ENCODE data around the gene KLK8. TPM values are rescaled to one million over a fixed set of nuclear protein-coding genes. Genes with fewer than 3 reads are reported as not detected.

Gene KLK8
- total RNA-seq, 1 donor from 2014 or later, result not detected

GRCh38 chr19:50980208-50980607 is 21.2 kb downstream of the KLK8 start:
- H3K27me3 Mint-ChIP-seq (ENCODE audit: unreplicated experiment), result no peaks in the 10 kb centered on the region
- TF ChIP-seq CTCF (IDR thresholded peaks at IDR 0.05), result no peak
- DNase-seq (ENCODE audit: extremely low spot score, unreplicated experiment), result no peak
- H3K4me1 Mint-ChIP-seq (ENCODE audit: unreplicated experiment), result no peaks in the 10 kb centered on the region
- no peaks in the 10 kb centered on the region for H3K9me3 Mint-ChIP-seq (ENCODE audit: unreplicated experiment)
- H3K36me3 Mint-ChIP-seq (ENCODE audit: unreplicated experiment), result no peaks in the 10 kb centered on the region
- H3K4me3 Mint-ChIP-seq (ENCODE audit: unreplicated experiment), result no peak overlapping the region
- no peak overlapping the region for H3K27ac Mint-ChIP-seq (ENCODE audit: unreplicated experiment)

- H3K9me3 Mint-ChIP-seq (ENCODE audit: unreplicated experiment), result no peaks in the 10 kb centered on the region
- no peaks in the 10 kb centered on the region for H3K27me3 Mint-ChIP-seq (ENCODE audit: unreplicated experiment)
- no peak for TF ChIP-seq CTCF (IDR thresholded peaks at IDR 0.05)
- no peaks in the 10 kb centered on the region for H3K36me3 Mint-ChIP-seq (ENCODE audit: unreplicated experiment)
- H3K4me3 Mint-ChIP-seq (ENCODE audit: unreplicated experiment), result no peak overlapping the region
- no peak for DNase-seq (ENCODE audit: extremely low spot score, unreplicated experiment)
- no peaks in the 10 kb centered on the region for H3K4me1 Mint-ChIP-seq (ENCODE audit: unreplicated experiment)
- no peak overlapping the region for H3K27ac Mint-ChIP-seq (ENCODE audit: unreplicated experiment)
Observed at GRCh38 chr19:50979758-50980157, 21.6 kb downstream of the KLK8 start.

GRCh38 chr19:50978772-50979390 is 22.5 kb downstream of the KLK8 start:
- Mint-ChIP-seq H3K27ac (ENCODE audit: unreplicated experiment) (no peak overlapping the region), H3K4me1 (ENCODE audit: unreplicated experiment) (no peaks in the 10 kb centered on the region), H3K27me3 (ENCODE audit: unreplicated experiment) (no peaks in the 10 kb centered on the region), H3K4me3 (ENCODE audit: unreplicated experiment) (no peak overlapping the region), H3K9me3 (ENCODE audit: unreplicated experiment) (no peaks in the 10 kb centered on the region), H3K36me3 (ENCODE audit: unreplicated experiment) (no peaks in the 10 kb centered on the region)
- DNase-seq (ENCODE audit: extremely low spot score, unreplicated experiment), result no peak
- no peak for TF ChIP-seq CTCF (IDR thresholded peaks at IDR 0.05)

GRCh38 chr19:50977626-50978025 is 23.8 kb downstream of the KLK8 start:
- no peak overlapping the region for H3K27ac Mint-ChIP-seq (ENCODE audit: unreplicated experiment)
- no peaks in the 10 kb centered on the region for H3K27me3 Mint-ChIP-seq (ENCODE audit: unreplicated experiment)
- no peaks in the 10 kb centered on the region for H3K4me1 Mint-ChIP-seq (ENCODE audit: unreplicated experiment)
- no peak overlapping the region for H3K4me3 Mint-ChIP-seq (ENCODE audit: unreplicated experiment)
- no peak for DNase-seq (ENCODE audit: extremely low spot score, unreplicated experiment)
- no peak for TF ChIP-seq CTCF (IDR thresholded peaks at IDR 0.05)
- H3K36me3 Mint-ChIP-seq (ENCODE audit: unreplicated experiment), result no peaks in the 10 kb centered on the region
- H3K9me3 Mint-ChIP-seq (ENCODE audit: unreplicated experiment), result no peaks in the 10 kb centered on the region

GRCh38 chr19:50975766-50976165 is 25.6 kb downstream of the KLK8 start:
- Mint-ChIP-seq H3K9me3 (ENCODE audit: unreplicated experiment) (no peaks in the 10 kb centered on the region), H3K27me3 (ENCODE audit: unreplicated experiment) (no peaks in the 10 kb centered on the region), H3K4me3 (ENCODE audit: unreplicated experiment) (no peak overlapping the region), H3K36me3 (ENCODE audit: unreplicated experiment) (no peaks in the 10 kb centered on the region), H3K27ac (ENCODE audit: unreplicated experiment) (no peak overlapping the region), H3K4me1 (ENCODE audit: unreplicated experiment) (no peaks in the 10 kb centered on the region)
- DNase-seq (ENCODE audit: extremely low spot score, unreplicated experiment), result no peak
- no peak for TF ChIP-seq CTCF (IDR thresholded peaks at IDR 0.05)

Data from osteocyte (in vitro differentiated cells).